ENCODE results near the gene MREG. TPM values are rescaled to one million over a fixed set of nuclear protein-coding genes. Genes with fewer than 3 reads are reported as not detected.

The MREG gene
- total RNA-seq, 1 experiment from 2014 or later, result 15.9 TPM

GRCh38 chr2:216016581-216016980, 3.2 kb upstream of the MREG start:
- Histone ChIP-seq H3K4me3 (ENCODE audit: low read depth, low read length, poor library complexity, severe bottlenecking) (no peak overlapping the region), H3K27ac (ENCODE audit: low read depth, low read length, poor library complexity, severe bottlenecking) (no peak overlapping the region), H3K36me3 (ENCODE audit: insufficient read depth, low read length, poor library complexity, severe bottlenecking) (no peaks in the 10 kb centered on the region), H3K9me3 (ENCODE audit: low read depth, low read length, poor library complexity, severe bottlenecking) (no peaks in the 10 kb centered on the region), H3K4me1 (ENCODE audit: insufficient read depth, low read length, poor library complexity, severe bottlenecking) (no peaks in the 10 kb centered on the region), H3K27me3 (replicated peaks; ENCODE audit: insufficient read depth, low read depth, low read length, poor library complexity) (no peaks in the 10 kb centered on the region)
- ChIA-PET POLR2A (ENCODE audit: low non-redundant PET) (no interaction called here), CTCF (no interaction called here)
- DNase-seq (ENCODE audit: low spot score), result no peak
- TF ChIP-seq, protein P1, sequence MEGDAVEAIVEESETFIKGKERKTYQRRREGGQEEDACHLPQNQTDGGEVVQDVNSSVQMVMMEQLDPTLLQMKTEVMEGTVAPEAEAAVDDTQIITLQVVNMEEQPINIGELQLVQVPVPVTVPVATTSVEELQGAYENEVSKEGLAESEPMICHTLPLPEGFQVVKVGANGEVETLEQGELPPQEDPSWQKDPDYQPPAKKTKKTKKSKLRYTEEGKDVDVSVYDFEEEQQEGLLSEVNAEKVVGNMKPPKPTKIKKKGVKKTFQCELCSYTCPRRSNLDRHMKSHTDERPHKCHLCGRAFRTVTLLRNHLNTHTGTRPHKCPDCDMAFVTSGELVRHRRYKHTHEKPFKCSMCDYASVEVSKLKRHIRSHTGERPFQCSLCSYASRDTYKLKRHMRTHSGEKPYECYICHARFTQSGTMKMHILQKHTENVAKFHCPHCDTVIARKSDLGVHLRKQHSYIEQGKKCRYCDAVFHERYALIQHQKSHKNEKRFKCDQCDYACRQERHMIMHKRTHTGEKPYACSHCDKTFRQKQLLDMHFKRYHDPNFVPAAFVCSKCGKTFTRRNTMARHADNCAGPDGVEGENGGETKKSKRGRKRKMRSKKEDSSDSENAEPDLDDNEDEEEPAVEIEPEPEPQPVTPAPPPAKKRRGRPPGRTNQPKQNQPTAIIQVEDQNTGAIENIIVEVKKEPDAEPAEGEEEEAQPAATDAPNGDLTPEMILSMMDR (conservative IDR thresholded peaks at IDR 0.05; ENCODE audit: low read depth, low read length), result no peak
- TF ChIP-seq EZH2 (IDR thresholded peaks at IDR 0.05; ENCODE audit: borderline replicate concordance, low read depth, low read length, poor library complexity, severe bottlenecking), result no peak
- BruUV-seq (replicated peaks), result no TSS peak
- intact Hi-C loops (cut with micrococcal nuclease; ENCODE audit: unreplicated experiment), result no loop called here

DNA sequence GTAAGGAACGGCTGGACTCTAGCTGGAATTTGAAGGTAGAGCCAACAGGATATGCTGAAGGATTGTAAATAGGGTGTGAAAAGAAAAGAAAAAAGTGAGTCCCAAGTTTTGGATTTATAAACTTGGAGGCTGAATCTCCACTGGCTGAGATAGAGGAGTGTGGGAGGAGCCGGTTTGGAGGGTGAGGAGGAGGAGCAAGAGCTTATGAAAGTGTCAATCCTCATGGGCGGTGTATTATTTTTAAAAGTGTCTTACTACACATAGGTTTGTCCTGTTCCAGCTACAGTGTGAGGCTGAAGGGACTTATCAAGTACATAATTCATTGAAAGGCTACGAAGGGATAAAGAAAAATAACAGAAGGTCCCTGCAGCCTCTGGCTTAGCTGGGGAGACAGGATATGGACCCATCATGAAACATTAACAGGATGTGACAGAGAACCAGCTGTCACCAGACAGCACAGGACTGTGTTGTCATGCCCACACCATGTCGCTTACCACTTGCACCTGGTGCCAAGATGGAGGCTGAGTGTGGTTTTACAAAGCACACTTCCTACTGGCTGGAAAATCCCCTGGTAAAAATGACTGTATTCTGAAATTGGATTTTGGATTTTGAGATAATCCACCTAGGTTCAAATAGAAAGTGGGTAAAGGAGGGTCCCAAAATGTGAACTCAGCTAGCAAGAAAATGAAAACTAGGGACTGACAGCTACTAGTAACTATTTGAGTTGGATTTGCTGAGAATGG, 2.5 kb upstream of the MREG start:
- no peaks in the 10 kb centered on the region for H3K36me3 ChIP-seq (ENCODE audit: insufficient read depth, low read length, poor library complexity, severe bottlenecking)
- intact Hi-C loops (cut with micrococcal nuclease; ENCODE audit: unreplicated experiment), result no loop called here
- DNase-seq (ENCODE audit: low spot score), result no peak
- H3K4me3 ChIP-seq (ENCODE audit: low read depth, low read length, poor library complexity, severe bottlenecking), result no peak overlapping the region
- ChIA-PET POLR2A (ENCODE audit: low non-redundant PET) (no interaction called here), CTCF (interaction anchor here (0.6 kb wide), 1 partner anchor 126 kb away, joined by 7 read pairs; no protein-coding TSS in a partner anchor)
- no peak overlapping the region for H3K27ac ChIP-seq (ENCODE audit: low read depth, low read length, poor library complexity, severe bottlenecking)
- H3K4me1 ChIP-seq (ENCODE audit: insufficient read depth, low read length, poor library complexity, severe bottlenecking), result no peaks in the 10 kb centered on the region
- no peaks in the 10 kb centered on the region for H3K9me3 ChIP-seq (ENCODE audit: low read depth, low read length, poor library complexity, severe bottlenecking)
- no peaks in the 10 kb centered on the region for H3K27me3 ChIP-seq (replicated peaks; ENCODE audit: insufficient read depth, low read depth, low read length, poor library complexity)
- no peak for TF ChIP-seq EZH2 (IDR thresholded peaks at IDR 0.05; ENCODE audit: borderline replicate concordance, low read depth, low read length, poor library complexity, severe bottlenecking)
- TF ChIP-seq, protein P1 (conservative IDR thresholded peaks at IDR 0.05; ENCODE audit: low read depth, low read length), result no peak
- no TSS peak for BruUV-seq (replicated peaks)

DNA sequence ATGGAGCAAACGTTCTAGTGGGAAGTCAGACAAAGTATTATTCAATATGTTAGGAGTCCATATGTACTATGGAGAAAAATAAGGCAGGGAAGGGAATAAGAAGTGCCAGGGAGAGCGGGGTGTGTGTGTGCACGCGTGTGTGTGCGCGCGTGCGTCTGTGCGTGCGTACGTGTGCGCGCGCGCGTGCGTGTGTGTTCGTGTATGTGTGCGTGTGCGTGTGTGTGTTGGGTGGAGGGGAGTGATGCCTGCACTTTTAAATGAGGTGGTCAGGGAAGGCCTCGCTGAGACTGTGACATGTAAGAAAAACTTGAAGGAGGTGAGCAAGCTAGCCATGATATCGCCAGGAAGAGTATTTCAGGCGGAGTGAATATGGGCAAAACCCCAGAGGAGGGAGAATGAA, 1.6 kb upstream of the MREG start:
- Histone ChIP-seq H3K4me3 (ENCODE audit: low read depth, low read length, poor library complexity, severe bottlenecking) (no peak overlapping the region), H3K9me3 (ENCODE audit: low read depth, low read length, poor library complexity, severe bottlenecking) (no peaks in the 10 kb centered on the region), H3K27me3 (replicated peaks; ENCODE audit: insufficient read depth, low read depth, low read length, poor library complexity) (no peaks in the 10 kb centered on the region), H3K4me1 (ENCODE audit: insufficient read depth, low read length, poor library complexity, severe bottlenecking) (no peaks in the 10 kb centered on the region), H3K27ac (ENCODE audit: low read depth, low read length, poor library complexity, severe bottlenecking) (no peak overlapping the region), H3K36me3 (ENCODE audit: insufficient read depth, low read length, poor library complexity, severe bottlenecking) (no peaks in the 10 kb centered on the region)
- BruUV-seq (replicated peaks), result no TSS peak
- no peak for DNase-seq (ENCODE audit: low spot score)
- POLR2A ChIA-PET (ENCODE audit: low non-redundant PET), result no interaction called here
- intact Hi-C loops (cut with micrococcal nuclease; ENCODE audit: unreplicated experiment), result loop anchor here (5.0 kb wide), 1 partner anchor 63 kb away; no protein-coding TSS in a partner anchor
- TF ChIP-seq, protein P1 (conservative IDR thresholded peaks at IDR 0.05; ENCODE audit: low read depth, low read length), result no peak
- no peak for TF ChIP-seq EZH2 (IDR thresholded peaks at IDR 0.05; ENCODE audit: borderline replicate concordance, low read depth, low read length, poor library complexity, severe bottlenecking)
- CTCF ChIA-PET, result no interaction called here
